Endodermal cell (in vitro differentiated cells): ENCODE results near the gene RIMBP3C. TPM values are rescaled to one million over a fixed set of nuclear protein-coding genes. Genes with fewer than 3 reads are reported as not detected.
"Not testable (repeated sequence)": the region's sequence is repeated elsewhere in the genome, so short reads cannot be mapped to it uniquely, and the experiment has no call there.

Experiments used
- DNase-seq: peaks from one replicate; pipeline ENCODE4 v3.0.0-alpha.2; 2017
- H3K27ac ChIP-seq: 2 replicates; pipeline ENCODE4 v1.5.1; 2013; ENCODE audit warnings: mild to moderate bottlenecking, low read depth, low read length, moderate library complexity
- H3K27me3 ChIP-seq: 2 replicates; pipeline ENCODE4 v1.6.1; 2013; ENCODE audit warnings: mild to moderate bottlenecking, low read length, moderate library complexity; ENCODE audit not compliant: insufficient read depth, control insufficient read depth, poor library complexity, severe bottlenecking
- H3K36me3 ChIP-seq: 2 replicates; pipeline ENCODE4 v1.7.0; 2013; ENCODE audit warnings: mild to moderate bottlenecking, low read length, moderate library complexity; ENCODE audit not compliant: control insufficient read depth, insufficient read depth
- H3K4me1 ChIP-seq: one replicate; pipeline ENCODE4 v1.7.0; 2013; ENCODE audit warnings: low read length; ENCODE audit not compliant: control insufficient read depth, insufficient read depth
- H3K4me3 ChIP-seq: 2 replicates; pipeline ENCODE4 v1.5.1; 2013; ENCODE audit warnings: mild to moderate bottlenecking, low read length, moderate library complexity
- H3K9ac ChIP-seq: 2 replicates; pipeline ENCODE4 v1.6.1; 2013; ENCODE audit warnings: mild to moderate bottlenecking, low read length, moderate library complexity; ENCODE audit not compliant: poor library complexity, severe bottlenecking; ENCODE audit errors: extremely low read depth
- H3K9me3 ChIP-seq: 2 replicates; pipeline ENCODE4 v1.6.1; 2013; ENCODE audit warnings: mild to moderate bottlenecking, low read length, moderate library complexity; ENCODE audit not compliant: control insufficient read depth
- H3K27ac Mint-ChIP-seq: 2 replicates; pipeline ENCODE4 v1.8.0; 2020; ENCODE audit warnings: mixed read lengths
- H3K27me3 Mint-ChIP-seq: 2 replicates; pipeline ENCODE4 v1.8.0; 2021; ENCODE audit warnings: mild to moderate bottlenecking, mixed read lengths; ENCODE audit not compliant: insufficient read depth
- H3K36me3 Mint-ChIP-seq: 2 replicates; pipeline ENCODE4 v1.8.0; 2020; ENCODE audit warnings: low read depth, mixed read lengths
- H3K4me1 Mint-ChIP-seq: 2 replicates; pipeline ENCODE4 v1.8.0; 2020; ENCODE audit warnings: mixed read lengths
- H3K4me3 Mint-ChIP-seq: 2 replicates; pipeline ENCODE4 v1.8.0; 2020; ENCODE audit warnings: mild to moderate bottlenecking, moderate library complexity, mixed read lengths
- H3K9me3 Mint-ChIP-seq: 2 replicates; pipeline ENCODE4 v1.8.0; 2020; ENCODE audit warnings: mild to moderate bottlenecking, mixed read lengths
- CTCF ChIP-seq: fragments of 200-600 bp; sonication (generic); conservative IDR thresholded peaks from 2 replicates; pipeline ENCODE4 v1.5.0; 2021; ENCODE audit warnings: antibody characterized with exemption, mild to moderate bottlenecking
- WGBS, 2 experiments: methylation state at CpG; one replicate each; pipeline versions ENCODE4 v1.1.5 to v1.1.7; 2013; ENCODE audit warnings: missing lambda C conversion rate in 2 of 2, mixed read lengths in 1 of 2; ENCODE audit not compliant: insufficient coverage in 1 of 2, insufficient read length in 1 of 2; 5-methylcytosine and 5-hydroxymethylcytosine counted together
- total RNA-seq, 2 donors: library from RNA; stranded (reverse); fragmentation: NEBNext Ultra II Directional in 1 of 2; extraction: Animal tissue kit (Norgen Biotek cat#: 25700) in 1 of 2; gene quantifications; 2 replicates in 1 of 2; 3 replicates in 1 of 2; pipeline ENCODE4 v1.2.1, GENCODE V29; 2021

The RIMBP3C gene
- total RNA-seq, 2 donors from 2014 or later, result 0.53 to 0.75 TPM

- Histone ChIP-seq H3K27ac (peak within 1 kb of the TSS; percentile 47), H3K36me3 (peaks cover 23% of the 10 kb centered on the region), H3K4me3 (peak within 1 kb of the TSS; percentile 94), H3K27me3 (no peaks in the 10 kb centered on the region), H3K4me1 (peaks cover 3% of the 10 kb centered on the region), H3K9me3 (no peaks in the 10 kb centered on the region), H3K9ac (peak within 1 kb of the TSS; percentile 97)
- H3K4me3 Mint-ChIP-seq, result peak within 1 kb of the TSS; percentile 93
- peak within 1 kb of the TSS; percentile 97 for H3K27ac Mint-ChIP-seq
- peaks cover 24% of the 10 kb centered on the region for H3K4me1 Mint-ChIP-seq
- peaks cover 12% of the 10 kb centered on the region for H3K36me3 Mint-ChIP-seq
- 0 to 1% methylated on average over 50 to 85 of the region's 85 CpGs for WGBS, 2 experiments
- TF ChIP-seq CTCF, result no peak
- peaks cover 1% of the 10 kb centered on the region for H3K27me3 Mint-ChIP-seq
- H3K9me3 Mint-ChIP-seq, result no peaks in the 10 kb centered on the region
- peak; percentile 95 for DNase-seq
Observed at GRCh38 chr22:21567456-21568346, 16.4 kb upstream of the RIMBP3C start, which contains the start of gene UBE2L3. UBE2L3 (plus strand) TSS chr22:21567714; CDS start chr22:21567745, 31 bp downstream.

- H3K27ac ChIP-seq, result no peak overlapping the region
- Mint-ChIP-seq H3K27me3 (peaks cover 4% of the 10 kb centered on the region), H3K9me3 (no peaks in the 10 kb centered on the region), H3K4me1 (peaks cover 2% of the 10 kb centered on the region), H3K36me3 (no peaks in the 10 kb centered on the region), H3K27ac (peak overlapping the region; percentile 21), H3K4me3 (no peak overlapping the region)
- no peaks in the 10 kb centered on the region for H3K27me3 ChIP-seq
- DNase-seq, result no peak
- H3K9ac ChIP-seq, result no peak overlapping the region
- no peaks in the 10 kb centered on the region for H3K4me1 ChIP-seq
- 86 to 91% methylated on average over 6 of the region's 6 CpGs for WGBS, 2 experiments
- H3K9me3 ChIP-seq, result no peaks in the 10 kb centered on the region
- H3K4me3 ChIP-seq, result no peak overlapping the region
- no peaks in the 10 kb centered on the region for H3K36me3 ChIP-seq
- TF ChIP-seq CTCF, result no peak
Observed at GRCh38 chr22:21564411-21564810, 13.2 kb upstream of the RIMBP3C start.

- TF ChIP-seq CTCF, result no peak
Observed at GRCh38 chr22:21563912-21564311, 12.7 kb upstream of the RIMBP3C start.

GRCh38 chr22:21560657-21561056 is 9.4 kb upstream of the RIMBP3C start:
- not testable (repeated sequence) for H3K36me3 ChIP-seq, H3K4me3 ChIP-seq, H3K27me3 Mint-ChIP-seq, H3K9me3 ChIP-seq, DNase-seq, H3K9ac ChIP-seq, H3K27me3 ChIP-seq, H3K4me1 Mint-ChIP-seq, H3K4me3 Mint-ChIP-seq, H3K27ac Mint-ChIP-seq, H3K9me3 Mint-ChIP-seq, H3K4me1 ChIP-seq, H3K36me3 Mint-ChIP-seq, H3K27ac ChIP-seq
- WGBS, 2 experiments, result no CpG with 5 or more reads among the region's 3 CpGs

More at GRCh38 chr22:21563912-21564311, 12.7 kb upstream of the RIMBP3C start:
- H3K27me3 ChIP-seq, result no peaks in the 10 kb centered on the region
- H3K27ac ChIP-seq, result no peak overlapping the region
- no peak overlapping the region for H3K4me3 Mint-ChIP-seq
- no peak for DNase-seq
- no peak overlapping the region for H3K9ac ChIP-seq
- H3K27ac Mint-ChIP-seq, result no peak overlapping the region
- H3K4me1 Mint-ChIP-seq, result no peaks in the 10 kb centered on the region
- H3K4me1 ChIP-seq, result no peaks in the 10 kb centered on the region
- no peaks in the 10 kb centered on the region for H3K9me3 ChIP-seq
- H3K36me3 ChIP-seq, result no peaks in the 10 kb centered on the region
- H3K27me3 Mint-ChIP-seq, result peaks cover 4% of the 10 kb centered on the region
- no peak overlapping the region for H3K4me3 ChIP-seq
- no peaks in the 10 kb centered on the region for H3K9me3 Mint-ChIP-seq
- H3K36me3 Mint-ChIP-seq, result no peaks in the 10 kb centered on the region
- WGBS, 2 experiments, result 96 to 100% methylated on average over 7 to 8 of the region's 8 CpGs
